K562 (cell line): ENCODE results near the gene PSMA4. TPM values are rescaled to one million over a fixed set of nuclear protein-coding genes. Genes with fewer than 3 reads are reported as not detected.

ENCODE experiments used
- BACH1 ChIP-seq: fragments of 200-800 bp; sonication (Bioruptor generic); IDR thresholded peaks from 2 replicates; pipeline ENCODE4 v1.6.1; 2016; ENCODE audit warnings: missing genetic modification characterization, missing compliant biosample characterization
- CREB1 ChIP-seq, 2 experiments: sonication (generic) in 1 of 2; formaldehyde crosslinking in 1 of 2; IDR thresholded peaks; 2 replicates each; pipeline versions ENCODE4 v1.6.1 to v1.8.0; 2012 to 2022; ENCODE audit warnings: inconsistent platforms in 1 of 2, mild to moderate bottlenecking in 1 of 2, missing genetic modification reagents in 1 of 2, moderate library complexity in 1 of 2
- ETV1 ChIP-seq: fragments of 450-650 bp; conservative IDR thresholded peaks from 2 replicates; pipeline ENCODE4 v1.6.1; 2016; ENCODE audit warnings: missing genetic modification characterization, control low read depth, low read depth, missing compliant biosample characterization
- MED1 ChIP-seq: sonication (generic); formaldehyde crosslinking; IDR thresholded peaks from 2 replicates; pipeline ENCODE4 v1.8.1; 2023; ENCODE audit warnings: missing genetic modification reagents, borderline replicate concordance
- MTA3 ChIP-seq: fragments of 450-650 bp; formaldehyde crosslinking; IDR thresholded peaks from 2 replicates; pipeline ENCODE4 v1.6.1; 2017; ENCODE audit warnings: mild to moderate bottlenecking, borderline replicate concordance
- MXI1 ChIP-seq: IDR thresholded peaks from 2 replicates; pipeline ENCODE4 v1.6.1; 2011; ENCODE audit warnings: low read depth, mild to moderate bottlenecking, improper control_type of control experiment, low read length
- PHTF2 ChIP-seq: fragments of 250-450 bp; sonication (Bioruptor Pico); IDR thresholded peaks from 2 replicates; pipeline ENCODE4 v1.5.0; 2021; ENCODE audit warnings: mild to moderate bottlenecking
- POLR3G ChIP-seq: IDR thresholded peaks from 2 replicates; pipeline ENCODE4 v1.6.1; 2011; ENCODE audit not compliant: insufficient read length, insufficient replicate concordance; ENCODE audit errors: extremely low read depth
- RBM15 ChIP-seq: fragments of 200-400 bp; formaldehyde crosslinking; IDR thresholded peaks from 2 replicates; pipeline ENCODE4 v1.6.1; 2018; ENCODE audit warnings: mild to moderate bottlenecking, low read length, moderate library complexity; ENCODE audit not compliant: insufficient read depth
- RBM25 ChIP-seq: fragments of 200-400 bp; formaldehyde crosslinking; IDR thresholded peaks from 2 replicates; pipeline ENCODE4 v1.6.1; 2018; ENCODE audit warnings: low read length, low read depth, moderate library complexity; ENCODE audit not compliant: severe bottlenecking
- RFX7 ChIP-seq: fragments of 250-450 bp; sonication (Bioruptor Pico); IDR thresholded peaks from 2 replicates; pipeline ENCODE4 v1.5.1; 2021; ENCODE audit warnings: mild to moderate bottlenecking
- SIRT6 ChIP-seq: IDR thresholded peaks from one replicate; pipeline ENCODE4 v1.6.1; 2012; ENCODE audit warnings: low read depth, mild to moderate bottlenecking, control low read depth, inconsistent platforms, low read length, moderate library complexity
- SMAD3 ChIP-seq: fragments of 450-650 bp; formaldehyde crosslinking; conservative IDR thresholded peaks from 2 replicates; pipeline ENCODE4 v1.4.0; 2020; ENCODE audit warnings: mild to moderate bottlenecking
- SMARCE1 ChIP-seq: fragments of 450-650 bp; IDR thresholded peaks from 2 replicates; pipeline ENCODE4 v1.7.1; 2016; ENCODE audit warnings: mild to moderate bottlenecking
- TAF1 ChIP-seq: IDR thresholded peaks from 2 replicates; pipeline ENCODE4 v1.6.1; 2011; ENCODE audit warnings: mild to moderate bottlenecking, low read length, moderate library complexity; ENCODE audit not compliant: insufficient read depth, control insufficient read depth, severe bottlenecking; ENCODE audit errors: extremely low read depth
- TAF7 ChIP-seq: fragments of 450-650 bp; IDR thresholded peaks from 2 replicates; pipeline ENCODE4 v1.6.1; 2016; ENCODE audit warnings: missing genetic modification characterization, missing compliant biosample characterization
- YBX1 ChIP-seq: fragments of 450-650 bp; IDR thresholded peaks from 2 replicates; pipeline ENCODE4 v1.7.1; 2016; ENCODE audit warnings: mild to moderate bottlenecking
- ZBTB7A ChIP-seq: IDR thresholded peaks from 2 replicates; pipeline ENCODE4 v1.6.1; 2011; ENCODE audit warnings: low read depth, mild to moderate bottlenecking, low read length, moderate library complexity, borderline replicate concordance; ENCODE audit not compliant: control insufficient read depth
- ZFP1 ChIP-seq: fragments of 450-650 bp; formaldehyde crosslinking; IDR thresholded peaks from 2 replicates; pipeline ENCODE4 v1.4.0; 2020; ENCODE audit warnings: mild to moderate bottlenecking, mixed read lengths
- ZNF140 ChIP-seq: fragments of 250-450 bp; sonication (Bioruptor Pico); IDR thresholded peaks from 2 replicates; pipeline ENCODE4 v1.8.0; 2021; ENCODE audit warnings: moderate library complexity, mild to moderate bottlenecking, inconsistent platforms
- ZNF699 ChIP-seq: fragments of 250-450 bp; sonication (Bioruptor Pico); IDR thresholded peaks from 2 replicates; pipeline ENCODE4 v1.8.0; 2021; ENCODE audit warnings: mild to moderate bottlenecking, moderate library complexity; ENCODE audit not compliant: insufficient replicate concordance
- ZNF830 ChIP-seq: fragments of 250-450 bp; sonication (Bioruptor Pico); IDR thresholded peaks from 2 replicates; pipeline ENCODE4 v1.5.0; 2021; ENCODE audit warnings: mild to moderate bottlenecking
- polyA plus RNA-seq, 8 experiments: library from polyadenylated mRNA; depleted of rRNA in 4 of 8; stranded (reverse) in 5 of 8; unstranded in 3 of 8; fragments of >200 nt; fragmentation: Nextera tagmentation in 2 of 8; fragmentation: Illumina TruSeq in 1 of 8; extraction: Ambion mirVana in 2 of 8; extraction: Trizol in 1 of 8; gene quantifications; 2 replicates each; pipeline versions ENCODE4 v1.2.1 to v1.2.3, GENCODE V29; 2011 to 2014; ENCODE audit warnings: inconsistent platforms in 1 of 8, missing spikeins in 1 of 8
- total RNA-seq, 7 experiments: library from RNA; depleted of rRNA in 6 of 7; stranded (reverse); fragments of >200 nt in 6 of 7; fragmentation: Illumina TruSeq in 2 of 7; extraction: Trizol in 2 of 7; gene quantifications; 2 replicates each; pipeline versions ENCODE4 v1.2.1 to v1.2.3, GENCODE V29; 2011 to 2021; ENCODE audit warnings: low replicate concordance in 1 of 7
- TF ChIP-seq, protein P1 (sequence below): sonication (generic); formaldehyde crosslinking; IDR thresholded peaks from 2 replicates; pipeline ENCODE4 v1.8.0; 2022; ENCODE audit warnings: mild to moderate bottlenecking, missing genetic modification reagents
- TF ChIP-seq, protein P2 (sequence below), 2 experiments: fragments of 150-350 bp in 1 of 2; IDR thresholded peaks; 2 replicates each; pipeline ENCODE4 v1.6.1; 2012 to 2016; ENCODE audit warnings: low read depth in 2 of 2, low read length in 2 of 2, mild to moderate bottlenecking in 1 of 2, moderate library complexity in 1 of 2

The PSMA4 gene
- total and polyA plus RNA-seq, 9 of the 15 experiments (the other 6 are each of a cell fraction or from before 2014, with no cell fraction given): 304 to 1,857 (median 666) TPM

DNA sequence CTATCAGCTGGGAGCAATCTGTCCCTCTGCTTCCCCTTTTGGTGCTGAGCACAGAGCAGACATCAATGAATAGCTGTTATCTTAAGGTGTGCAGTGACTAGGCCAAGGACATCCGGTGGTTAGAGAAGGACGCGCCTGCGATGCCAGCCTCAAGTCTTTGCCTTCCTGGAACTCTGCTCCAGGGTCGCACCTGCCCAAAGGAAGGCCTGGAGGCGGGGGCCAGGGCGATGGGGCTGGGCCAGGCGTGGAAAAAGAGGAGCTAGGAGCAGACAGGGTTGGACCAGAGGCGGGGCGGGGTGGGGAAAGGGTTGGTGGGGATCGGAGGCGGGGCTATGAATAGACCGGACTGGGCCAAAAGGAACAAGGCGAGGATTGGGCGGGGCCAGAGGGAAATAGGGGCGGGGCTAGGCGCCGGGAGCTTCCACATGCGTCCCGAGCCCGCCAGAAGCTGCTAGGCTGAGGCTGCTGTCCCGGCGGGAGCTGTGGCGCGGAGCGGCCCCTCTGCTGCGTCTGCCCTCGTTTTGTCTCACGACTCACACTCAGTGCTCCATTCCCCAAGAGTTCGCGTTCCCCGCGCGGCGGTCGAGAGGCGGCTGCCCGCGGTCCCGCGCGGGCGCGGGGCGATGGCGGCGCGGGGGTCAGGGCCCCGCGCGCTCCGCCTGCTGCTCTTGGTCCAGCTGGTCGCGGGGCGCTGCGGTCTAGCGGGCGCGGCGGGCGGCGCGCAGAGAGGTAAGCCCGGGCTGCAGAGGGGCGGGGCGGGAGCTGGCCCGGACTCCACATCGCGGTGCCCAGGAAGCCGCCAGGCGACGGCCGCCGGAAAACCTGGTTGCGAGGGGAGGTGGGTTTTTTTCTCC is 25.1 kb downstream of the PSMA4 start, which contains the start of gene CHRNA5 (continued):
- TF ChIP-seq, protein P1, sequence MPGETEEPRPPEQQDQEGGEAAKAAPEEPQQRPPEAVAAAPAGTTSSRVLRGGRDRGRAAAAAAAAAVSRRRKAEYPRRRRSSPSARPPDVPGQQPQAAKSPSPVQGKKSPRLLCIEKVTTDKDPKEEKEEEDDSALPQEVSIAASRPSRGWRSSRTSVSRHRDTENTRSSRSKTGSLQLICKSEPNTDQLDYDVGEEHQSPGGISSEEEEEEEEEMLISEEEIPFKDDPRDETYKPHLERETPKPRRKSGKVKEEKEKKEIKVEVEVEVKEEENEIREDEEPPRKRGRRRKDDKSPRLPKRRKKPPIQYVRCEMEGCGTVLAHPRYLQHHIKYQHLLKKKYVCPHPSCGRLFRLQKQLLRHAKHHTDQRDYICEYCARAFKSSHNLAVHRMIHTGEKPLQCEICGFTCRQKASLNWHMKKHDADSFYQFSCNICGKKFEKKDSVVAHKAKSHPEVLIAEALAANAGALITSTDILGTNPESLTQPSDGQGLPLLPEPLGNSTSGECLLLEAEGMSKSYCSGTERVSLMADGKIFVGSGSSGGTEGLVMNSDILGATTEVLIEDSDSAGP (CRISPR knock-in tag): no peak
- TF ChIP-seq TAF1 (peak; percentile 67), POLR3G (no peak), SMARCE1 (peak; percentile 79), ZNF140 (CRISPR knock-in tag) (no peak), RBM15 (no peak), SMAD3 (CRISPR knock-in tag) (no peak), CREB1 (IDR thresholded peaks at IDR 0.05) (no peak), CREB1 (CRISPR knock-in tag; IDR thresholded peaks at IDR 0.05) (no peak), TAF7 (tag) (no peak), SIRT6 (no peak), ETV1 (tag) (peak; percentile 67), PHTF2 (no peak), RFX7 (CRISPR knock-in tag) (no peak), ZBTB7A (no peak), ZFP1 (CRISPR knock-in tag) (no peak), ZNF830 (CRISPR knock-in tag) (no peak), MTA3 (no peak; the same call in 1 of the 2 replicates), YBX1 (no peak), BACH1 (tag) (no peak), ZNF699 (CRISPR knock-in tag) (no peak), MED1 (CRISPR knock-in tag) (no peak), RBM25 (no peak), MXI1 (no peak)
- TF ChIP-seq, protein P2, sequence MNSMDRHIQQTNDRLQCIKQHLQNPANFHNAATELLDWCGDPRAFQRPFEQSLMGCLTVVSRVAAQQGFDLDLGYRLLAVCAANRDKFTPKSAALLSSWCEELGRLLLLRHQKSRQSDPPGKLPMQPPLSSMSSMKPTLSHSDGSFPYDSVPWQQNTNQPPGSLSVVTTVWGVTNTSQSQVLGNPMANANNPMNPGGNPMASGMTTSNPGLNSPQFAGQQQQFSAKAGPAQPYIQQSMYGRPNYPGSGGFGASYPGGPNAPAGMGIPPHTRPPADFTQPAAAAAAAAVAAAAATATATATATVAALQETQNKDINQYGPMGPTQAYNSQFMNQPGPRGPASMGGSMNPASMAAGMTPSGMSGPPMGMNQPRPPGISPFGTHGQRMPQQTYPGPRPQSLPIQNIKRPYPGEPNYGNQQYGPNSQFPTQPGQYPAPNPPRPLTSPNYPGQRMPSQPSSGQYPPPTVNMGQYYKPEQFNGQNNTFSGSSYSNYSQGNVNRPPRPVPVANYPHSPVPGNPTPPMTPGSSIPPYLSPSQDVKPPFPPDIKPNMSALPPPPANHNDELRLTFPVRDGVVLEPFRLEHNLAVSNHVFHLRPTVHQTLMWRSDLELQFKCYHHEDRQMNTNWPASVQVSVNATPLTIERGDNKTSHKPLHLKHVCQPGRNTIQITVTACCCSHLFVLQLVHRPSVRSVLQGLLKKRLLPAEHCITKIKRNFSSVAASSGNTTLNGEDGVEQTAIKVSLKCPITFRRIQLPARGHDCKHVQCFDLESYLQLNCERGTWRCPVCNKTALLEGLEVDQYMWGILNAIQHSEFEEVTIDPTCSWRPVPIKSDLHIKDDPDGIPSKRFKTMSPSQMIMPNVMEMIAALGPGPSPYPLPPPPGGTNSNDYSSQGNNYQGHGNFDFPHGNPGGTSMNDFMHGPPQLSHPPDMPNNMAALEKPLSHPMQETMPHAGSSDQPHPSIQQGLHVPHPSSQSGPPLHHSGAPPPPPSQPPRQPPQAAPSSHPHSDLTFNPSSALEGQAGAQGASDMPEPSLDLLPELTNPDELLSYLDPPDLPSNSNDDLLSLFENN (IDR thresholded peaks at IDR 0.05; ENCODE audit: low read depth in 2 of 2, low read length in 2 of 2): no peak
